Activated T-helper 17 cell treated with anti-CD3 and anti-CD28 coated beads, Interleukin-2, amount 50 U/mL, for 72 hours (primary cell): Measurements from ENCODE around the gene SLC17A3. TPM values are rescaled to one million over a fixed set of nuclear protein-coding genes. Genes with fewer than 3 reads are reported as not detected.

ENCODE experiments used
- ATAC-seq: fragments of 150-1000 bp; cut with Tn5 transposase; replicated peaks from 2 replicates; pipeline ENCODE4 v1.10.0; 2021; ENCODE audit warnings: mild to moderate bottlenecking, moderate library complexity
- H3K27ac Mint-ChIP-seq: one replicate; pipeline ENCODE4 v1.8.0; 2022; ENCODE audit warnings: mixed read lengths
- H3K27me3 Mint-ChIP-seq: one replicate; pipeline ENCODE4 v1.8.0; 2022; ENCODE audit warnings: mixed read lengths
- H3K36me3 Mint-ChIP-seq: one replicate; pipeline ENCODE4 v1.8.0; 2022; ENCODE audit warnings: low read depth, mild to moderate bottlenecking, mixed read lengths
- H3K4me1 Mint-ChIP-seq: one replicate; pipeline ENCODE4 v1.8.0; 2022; ENCODE audit warnings: mixed read lengths
- H3K4me3 Mint-ChIP-seq: one replicate; pipeline ENCODE4 v1.8.0; 2022; ENCODE audit warnings: mild to moderate bottlenecking, mixed read lengths
- H3K9me3 Mint-ChIP-seq: one replicate; pipeline ENCODE4 v1.8.0; 2022; ENCODE audit warnings: mixed read lengths
- total RNA-seq, 2 donors: library from RNA; stranded (reverse); gene quantifications; one replicate each; pipeline ENCODE4 v1.2.3, GENCODE V29; 2022

The SLC17A3 gene
- total RNA-seq, 2 donors from 2014 or later, result 0.21 to 0.67 TPM

- Mint-ChIP-seq H3K27ac (no peak overlapping the region), H3K36me3 (no peaks in the 10 kb centered on the region), H3K27me3 (peaks cover 5% of the 10 kb centered on the region), H3K4me1 (no peaks in the 10 kb centered on the region), H3K4me3 (no peak overlapping the region), H3K9me3 (no peaks in the 10 kb centered on the region)
- no peak for ATAC-seq
Observed at GRCh38 chr6:25899123-25899522, 25.1 kb upstream of the SLC17A3 start.

- Mint-ChIP-seq H3K9me3 (no peaks in the 10 kb centered on the region), H3K27me3 (peaks cover 5% of the 10 kb centered on the region), H3K4me3 (no peak overlapping the region), H3K27ac (no peak overlapping the region), H3K4me1 (no peaks in the 10 kb centered on the region), H3K36me3 (no peaks in the 10 kb centered on the region)
- ATAC-seq, result no peak
Observed at GRCh38 chr6:25898289-25898977, 24.4 kb upstream of the SLC17A3 start.

GRCh38 chr6:25896252-25896651 lies 22.2 kb upstream of the SLC17A3 start:
- no peaks in the 10 kb centered on the region for H3K36me3 Mint-ChIP-seq

GRCh38 chr6:25895771-25896170 lies 21.7 kb upstream of the SLC17A3 start:
- H3K36me3 Mint-ChIP-seq, result no peaks in the 10 kb centered on the region
- no peak overlapping the region for H3K27ac Mint-ChIP-seq
- no peaks in the 10 kb centered on the region for H3K9me3 Mint-ChIP-seq
- no peaks in the 10 kb centered on the region for H3K4me1 Mint-ChIP-seq
- H3K27me3 Mint-ChIP-seq, result no peaks in the 10 kb centered on the region
- no peak for ATAC-seq
- H3K4me3 Mint-ChIP-seq, result no peak overlapping the region

More at GRCh38 chr6:25896252-25896651, 22.2 kb upstream of the SLC17A3 start:
- H3K4me1 Mint-ChIP-seq, result no peaks in the 10 kb centered on the region
- H3K27me3 Mint-ChIP-seq, result no peaks in the 10 kb centered on the region
- no peak overlapping the region for H3K4me3 Mint-ChIP-seq
- ATAC-seq, result no peak
- H3K9me3 Mint-ChIP-seq, result no peaks in the 10 kb centered on the region
- no peak overlapping the region for H3K27ac Mint-ChIP-seq

- H3K4me1 Mint-ChIP-seq, result no peaks in the 10 kb centered on the region
- H3K9me3 Mint-ChIP-seq, result no peaks in the 10 kb centered on the region
- no peaks in the 10 kb centered on the region for H3K36me3 Mint-ChIP-seq
- H3K27ac Mint-ChIP-seq, result no peak overlapping the region
- H3K27me3 Mint-ChIP-seq, result no peaks in the 10 kb centered on the region
- H3K4me3 Mint-ChIP-seq, result no peak overlapping the region
- ATAC-seq, result no peak
Observed at GRCh38 chr6:25893778-25894177, 19.7 kb upstream of the SLC17A3 start.

- no peak overlapping the region for H3K4me3 Mint-ChIP-seq
- no peak for ATAC-seq
- no peak overlapping the region for H3K27ac Mint-ChIP-seq
- no peaks in the 10 kb centered on the region for H3K27me3 Mint-ChIP-seq
- H3K9me3 Mint-ChIP-seq, result no peaks in the 10 kb centered on the region
- H3K36me3 Mint-ChIP-seq, result no peaks in the 10 kb centered on the region
- H3K4me1 Mint-ChIP-seq, result no peaks in the 10 kb centered on the region
Observed at GRCh38 chr6:25892877-25893276, 18.8 kb upstream of the SLC17A3 start.

- no peak overlapping the region for H3K4me3 Mint-ChIP-seq
- H3K27ac Mint-ChIP-seq, result no peak overlapping the region
- H3K4me1 Mint-ChIP-seq, result no peaks in the 10 kb centered on the region
- no peaks in the 10 kb centered on the region for H3K9me3 Mint-ChIP-seq
- no peaks in the 10 kb centered on the region for H3K36me3 Mint-ChIP-seq
- ATAC-seq, result peak; percentile 55
- no peaks in the 10 kb centered on the region for H3K27me3 Mint-ChIP-seq
Observed at GRCh38 chr6:25889877-25890853, 16.1 kb upstream of the SLC17A3 start.

- H3K4me1 Mint-ChIP-seq, result no peaks in the 10 kb centered on the region
- no peaks in the 10 kb centered on the region for H3K27me3 Mint-ChIP-seq
- H3K36me3 Mint-ChIP-seq, result no peaks in the 10 kb centered on the region
- no peaks in the 10 kb centered on the region for H3K9me3 Mint-ChIP-seq
- H3K4me3 Mint-ChIP-seq, result no peak overlapping the region
- H3K27ac Mint-ChIP-seq, result no peak overlapping the region
- no peak for ATAC-seq
Observed at GRCh38 chr6:25888626-25889025, 14.6 kb upstream of the SLC17A3 start.

GRCh38 chr6:25886066-25886465 lies 12.0 kb upstream of the SLC17A3 start:
- H3K4me3 Mint-ChIP-seq, result no peak overlapping the region
- no peak overlapping the region for H3K27ac Mint-ChIP-seq
- no peaks in the 10 kb centered on the region for H3K27me3 Mint-ChIP-seq
- H3K36me3 Mint-ChIP-seq, result no peaks in the 10 kb centered on the region
- no peaks in the 10 kb centered on the region for H3K4me1 Mint-ChIP-seq
- no peak for ATAC-seq
- no peaks in the 10 kb centered on the region for H3K9me3 Mint-ChIP-seq

GRCh38 chr6:25883991-25884390 lies 9.9 kb upstream of the SLC17A3 start:
- no peak for ATAC-seq
- Mint-ChIP-seq H3K4me3 (no peak overlapping the region), H3K9me3 (no peaks in the 10 kb centered on the region), H3K27me3 (no peaks in the 10 kb centered on the region), H3K27ac (no peak overlapping the region), H3K36me3 (no peaks in the 10 kb centered on the region), H3K4me1 (no peaks in the 10 kb centered on the region)

- no peaks in the 10 kb centered on the region for H3K9me3 Mint-ChIP-seq
- H3K4me3 Mint-ChIP-seq, result no peak overlapping the region
- ATAC-seq, result no peak
- no peaks in the 10 kb centered on the region for H3K36me3 Mint-ChIP-seq
- H3K27me3 Mint-ChIP-seq, result peaks cover 3% of the 10 kb centered on the region
- no peak overlapping the region for H3K27ac Mint-ChIP-seq
- no peaks in the 10 kb centered on the region for H3K4me1 Mint-ChIP-seq
Observed at GRCh38 chr6:25883536-25883935, 9.5 kb upstream of the SLC17A3 start.

GRCh38 chr6:25882051-25882496 lies 8.0 kb upstream of the SLC17A3 start:
- Mint-ChIP-seq H3K4me1 (no peaks in the 10 kb centered on the region), H3K27ac (no peak overlapping the region)
- peak; percentile 81 for ATAC-seq

GRCh38 chr6:25880601-25881000 lies 6.6 kb upstream of the SLC17A3 start:
- Mint-ChIP-seq H3K4me1 (no peaks in the 10 kb centered on the region), H3K4me3 (no peak overlapping the region), H3K36me3 (no peaks in the 10 kb centered on the region), H3K9me3 (no peaks in the 10 kb centered on the region), H3K27me3 (peaks cover 3% of the 10 kb centered on the region), H3K27ac (no peak overlapping the region)
- no peak for ATAC-seq

More at GRCh38 chr6:25882051-25882496, 8.0 kb upstream of the SLC17A3 start:
- Mint-ChIP-seq H3K9me3 (no peaks in the 10 kb centered on the region), H3K4me3 (peak overlapping the region; percentile 72), H3K36me3 (no peaks in the 10 kb centered on the region), H3K27me3 (peaks cover 3% of the 10 kb centered on the region)

GRCh38 chr6:25878721-25879322 lies 4.8 kb upstream of the SLC17A3 start:
- H3K27me3 Mint-ChIP-seq, result peaks cover 3% of the 10 kb centered on the region
- peaks cover 6% of the 10 kb centered on the region for H3K4me1 Mint-ChIP-seq
- H3K36me3 Mint-ChIP-seq, result no peaks in the 10 kb centered on the region
- no peak for ATAC-seq
- H3K4me3 Mint-ChIP-seq, result no peak overlapping the region
- no peak overlapping the region for H3K27ac Mint-ChIP-seq
- no peaks in the 10 kb centered on the region for H3K9me3 Mint-ChIP-seq
